ENCODE measurements around the gene SF3A1. TPM values are rescaled to one million over a fixed set of nuclear protein-coding genes. Genes with fewer than 3 reads are reported as not detected.

SF3A1 gene
- polyA plus RNA-seq, 1 donor, result 134 TPM

- DNase-seq, result no peak
These were observed 52.0 kb downstream of the SF3A1 start for GRCh38 chr22:30304495-30305244.

GRCh38 chr22:30302810-30303138 lies 53.9 kb downstream of the SF3A1 start:
- no peak for DNase-seq

GRCh38 chr22:30301995-30302809 lies 54.5 kb downstream of the SF3A1 start:
- no peak for DNase-seq

- DNase-seq, result no peak
These were observed 57.4 kb downstream of the SF3A1 start for GRCh38 chr22:30299322-30299721.

GRCh38 chr22:30297991-30298701 lies 58.5 kb downstream of the SF3A1 start:
- DNase-seq, result no peak

- DNase-seq, result no peak
These were observed 59.3 kb downstream of the SF3A1 start for GRCh38 chr22:30297276-30297990.

- DNase-seq, result no peak
These were observed 59.9 kb downstream of the SF3A1 start for GRCh38 chr22:30296833-30297232.

- no peak for DNase-seq
These were observed 60.4 kb downstream of the SF3A1 start for GRCh38 chr22:30296324-30296723.

GRCh38 chr22:30295576-30295975 lies 61.1 kb downstream of the SF3A1 start:
- no peak for DNase-seq

GRCh38 chr22:30294830-30295229 lies 61.9 kb downstream of the SF3A1 start:
- no peak for DNase-seq

GRCh38 chr22:30294066-30294465 lies 62.6 kb downstream of the SF3A1 start:
- DNase-seq, result no peak

GRCh38 chr22:30293026-30293425 lies 63.7 kb downstream of the SF3A1 start:
- no peak for DNase-seq

- no peak for DNase-seq
These were observed 64.4 kb downstream of the SF3A1 start for GRCh38 chr22:30292069-30292970.

GRCh38 chr22:30291058-30291892 lies 65.4 kb downstream of the SF3A1 start:
- no peak for DNase-seq

GRCh38 chr22:30290342-30291057 lies 66.2 kb downstream of the SF3A1 start:
- no peak for DNase-seq

- DNase-seq, result no peak
These were observed 66.7 kb downstream of the SF3A1 start for GRCh38 chr22:30289980-30290313.

- DNase-seq, result peak; percentile 96
These were observed 67.3 kb downstream of the SF3A1 start, which contains the start of gene CASTOR1 for GRCh38 chr22:30289141-30289979. Gene CASTOR1, minus strand, starts transcription at chr22:30289505. Its CDS starts 8 bp downstream, at chr22:30289497.

GRCh38 chr22:30288419-30289140 lies 68.1 kb downstream of the SF3A1 start:
- DNase-seq, result no peak

Data from left kidney (tissue), 2 donors.